Neuron (in vitro differentiated cells): ENCODE results near the gene ARHGAP4.

Experiments used
- H2AFZ ChIP-seq: one replicate; pipeline ENCODE4 v1.6.1; 2013; ENCODE audit warnings: low read depth, mild to moderate bottlenecking, inconsistent platforms, low read length, moderate library complexity
- H3K27me3 ChIP-seq: one replicate; pipeline ENCODE4 v1.6.1; 2013; ENCODE audit warnings: low read length; ENCODE audit not compliant: insufficient read depth
- H3K36me3 ChIP-seq: one replicate; pipeline ENCODE4 v1.6.1; 2013; ENCODE audit warnings: low read length; ENCODE audit not compliant: insufficient read depth
- H3K4me1 ChIP-seq: one replicate; pipeline ENCODE4 v1.6.1; 2013; ENCODE audit warnings: low read length; ENCODE audit not compliant: insufficient read depth
- H3K4me3 ChIP-seq: 2 replicates; pipeline ENCODE4 v1.5.1; 2013; ENCODE audit warnings: mild to moderate bottlenecking, low read length, moderate library complexity
- H3K9me3 ChIP-seq: one replicate; pipeline ENCODE4 v1.6.1; 2013; ENCODE audit warnings: low read length

ARHGAP4 gene

GRCh38 chrX:153871451-153871850 is 54.6 kb downstream of the ARHGAP4 start:
- Histone ChIP-seq H3K4me3 (no peak overlapping the region), H2AFZ (no peak overlapping the region), H3K4me1 (peaks cover 44% of the 10 kb centered on the region), H3K36me3 (peaks cover 11% of the 10 kb centered on the region), H3K27me3 (peaks cover 14% of the 10 kb centered on the region), H3K9me3 (no peaks in the 10 kb centered on the region)

- Histone ChIP-seq H3K4me1 (peaks cover 41% of the 10 kb centered on the region), H3K27me3 (peaks cover 14% of the 10 kb centered on the region), H3K9me3 (no peaks in the 10 kb centered on the region), H3K36me3 (peaks cover 14% of the 10 kb centered on the region), H3K4me3 (no peak overlapping the region), H2AFZ (no peak overlapping the region)
Observed at GRCh38 chrX:153870791-153871360, 55.2 kb downstream of the ARHGAP4 start.

GRCh38 chrX:153870288-153870690 is 55.8 kb downstream of the ARHGAP4 start:
- Histone ChIP-seq H3K27me3 (peaks cover 14% of the 10 kb centered on the region), H2AFZ (no peak overlapping the region), H3K4me1 (peaks cover 39% of the 10 kb centered on the region), H3K4me3 (no peak overlapping the region), H3K9me3 (no peaks in the 10 kb centered on the region), H3K36me3 (peaks cover 18% of the 10 kb centered on the region)

- H2AFZ ChIP-seq: no peak overlapping the region
- peaks cover 22% of the 10 kb centered on the region for H3K36me3 ChIP-seq
- H3K27me3 ChIP-seq: peaks cover 14% of the 10 kb centered on the region
- H3K9me3 ChIP-seq: no peaks in the 10 kb centered on the region
- no peak overlapping the region for H3K4me3 ChIP-seq
- H3K4me1 ChIP-seq: peaks cover 36% of the 10 kb centered on the region
Observed at GRCh38 chrX:153869473-153870287, 56.4 kb downstream of the ARHGAP4 start.

GRCh38 chrX:153868576-153869472 is 57.2 kb downstream of the ARHGAP4 start:
- H2AFZ ChIP-seq: no peak overlapping the region
- peaks cover 22% of the 10 kb centered on the region for H3K36me3 ChIP-seq
- no peak overlapping the region for H3K4me3 ChIP-seq
- H3K9me3 ChIP-seq: no peaks in the 10 kb centered on the region
- H3K27me3 ChIP-seq: peaks cover 15% of the 10 kb centered on the region
- H3K4me1 ChIP-seq: peaks cover 28% of the 10 kb centered on the region

- Histone ChIP-seq H3K4me1 (peaks cover 16% of the 10 kb centered on the region), H3K9me3 (no peaks in the 10 kb centered on the region), H2AFZ (no peak overlapping the region), H3K4me3 (no peak overlapping the region), H3K27me3 (peaks cover 22% of the 10 kb centered on the region), H3K36me3 (peaks cover 22% of the 10 kb centered on the region)
Observed at GRCh38 chrX:153867671-153868070, 58.4 kb downstream of the ARHGAP4 start.

DNA sequence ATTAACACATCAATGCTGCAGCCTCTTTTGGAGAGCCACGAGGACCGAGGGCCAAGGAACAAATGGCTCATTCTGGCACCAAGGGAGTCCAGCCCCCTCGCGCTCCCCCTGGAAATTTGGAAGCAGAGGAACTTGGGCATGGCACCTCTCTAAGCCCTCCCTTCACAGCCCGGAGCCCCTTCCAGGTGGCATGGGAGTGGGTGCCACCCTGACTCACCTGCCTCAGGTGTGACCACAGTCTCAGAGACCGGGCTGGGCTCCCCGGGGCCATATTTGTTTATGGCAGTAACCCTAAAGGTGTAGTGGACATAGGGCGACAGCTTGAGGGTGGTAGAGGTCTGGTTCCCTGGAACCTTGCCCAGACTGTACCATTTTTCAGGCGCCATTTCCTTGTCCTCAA is 58.9 kb downstream of the ARHGAP4 start:
- Histone ChIP-seq H2AFZ (no peak overlapping the region), H3K36me3 (peaks cover 22% of the 10 kb centered on the region), H3K27me3 (peaks cover 20% of the 10 kb centered on the region), H3K9me3 (no peaks in the 10 kb centered on the region), H3K4me1 (peaks cover 11% of the 10 kb centered on the region), H3K4me3 (no peak overlapping the region)

GRCh38 chrX:153866302-153867019 is 59.6 kb downstream of the ARHGAP4 start:
- Histone ChIP-seq H3K27me3 (peaks cover 20% of the 10 kb centered on the region), H3K36me3 (peaks cover 22% of the 10 kb centered on the region), H2AFZ (no peak overlapping the region), H3K4me3 (no peak overlapping the region), H3K9me3 (no peaks in the 10 kb centered on the region), H3K4me1 (peaks cover 6% of the 10 kb centered on the region)

- H2AFZ ChIP-seq: no peak overlapping the region
- peaks cover 22% of the 10 kb centered on the region for H3K36me3 ChIP-seq
- no peaks in the 10 kb centered on the region for H3K9me3 ChIP-seq
- peaks cover 2% of the 10 kb centered on the region for H3K4me1 ChIP-seq
- no peak overlapping the region for H3K4me3 ChIP-seq
- H3K27me3 ChIP-seq: peaks cover 20% of the 10 kb centered on the region
Observed at GRCh38 chrX:153865685-153866084, 60.4 kb downstream of the ARHGAP4 start.

DNA sequence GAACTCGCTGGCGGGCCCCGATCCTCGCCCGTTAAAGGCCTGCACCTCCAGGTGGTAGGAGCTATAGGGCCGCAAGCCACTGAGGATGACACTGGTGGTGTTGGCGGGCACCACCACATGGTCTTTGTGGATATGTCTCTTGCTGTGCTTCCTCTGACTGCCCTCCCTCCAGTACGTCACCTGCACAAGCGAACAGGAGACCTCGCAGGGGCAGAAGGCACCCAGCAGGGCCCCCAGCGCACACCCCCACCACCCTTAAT is 60.8 kb downstream of the ARHGAP4 start:
- peaks cover 22% of the 10 kb centered on the region for H3K36me3 ChIP-seq
- H3K4me1 ChIP-seq: no peaks in the 10 kb centered on the region
- no peak overlapping the region for H2AFZ ChIP-seq
- no peaks in the 10 kb centered on the region for H3K9me3 ChIP-seq
- no peak overlapping the region for H3K4me3 ChIP-seq
- peaks cover 20% of the 10 kb centered on the region for H3K27me3 ChIP-seq

- Histone ChIP-seq H3K4me1 (no peaks in the 10 kb centered on the region), H3K27me3 (peaks cover 16% of the 10 kb centered on the region), H3K36me3 (peaks cover 22% of the 10 kb centered on the region), H3K9me3 (no peaks in the 10 kb centered on the region), H2AFZ (no peak overlapping the region), H3K4me3 (no peak overlapping the region)
Observed at GRCh38 chrX:153864561-153865320, 61.3 kb downstream of the ARHGAP4 start.

- H3K4me1 ChIP-seq: no peaks in the 10 kb centered on the region
- H2AFZ ChIP-seq: no peak overlapping the region
- no peaks in the 10 kb centered on the region for H3K9me3 ChIP-seq
- H3K36me3 ChIP-seq: peaks cover 19% of the 10 kb centered on the region
- peaks cover 16% of the 10 kb centered on the region for H3K27me3 ChIP-seq
- no peak overlapping the region for H3K4me3 ChIP-seq
Observed at GRCh38 chrX:153864101-153864500, 62.0 kb downstream of the ARHGAP4 start.
